HG02588 (cell line): ENCODE data around the gene BCAT1.
"Not testable (repeated sequence)": the region's sequence is repeated elsewhere in the genome, so short reads cannot be mapped to it uniquely, and the experiment has no call there.

Experiments
- ATAC-seq: cut with Tn5 transposase; IDR thresholded peaks from one replicate; pipeline ENCODE4 v1.9.1; 2021; ENCODE audit warnings: mild to moderate bottlenecking, moderate library complexity; ENCODE audit not compliant: unreplicated experiment

The BCAT1 gene

GRCh38 chr12:24960222-24960855, 11.4 kb upstream of the BCAT1 start:
- ATAC-seq = peak; percentile 70

GRCh38 chr12:24956351-24956750, 7.5 kb upstream of the BCAT1 start:
- ATAC-seq = not testable (repeated sequence)

- no peak for ATAC-seq
These were observed 7.0 kb upstream of the BCAT1 start for GRCh38 chr12:24955853-24956252.

- no peak for ATAC-seq
These were observed 6.5 kb upstream of the BCAT1 start for GRCh38 chr12:24955389-24955788.

GRCh38 chr12:24954261-24954660, 5.4 kb upstream of the BCAT1 start:
- no peak for ATAC-seq

GRCh38 chr12:24952389-24952788, 3.5 kb upstream of the BCAT1 start:
- ATAC-seq = no peak

- ATAC-seq = peak; percentile 31
These were observed 1.4 kb upstream of the BCAT1 start for GRCh38 chr12:24950231-24950834.

- peak; percentile 38 for ATAC-seq
These were observed 513 bp downstream of the BCAT1 start for GRCh38 chr12:24948420-24948756.

GRCh38 chr12:24947541-24948419, 1.1 kb downstream of the BCAT1 start:
- ATAC-seq = no peak

GRCh38 chr12:24945845-24946244, 3.1 kb downstream of the BCAT1 start:
- no peak for ATAC-seq

- ATAC-seq = no peak
These were observed 3.9 kb downstream of the BCAT1 start for GRCh38 chr12:24945039-24945438.

- no peak for ATAC-seq
These were observed 4.3 kb downstream of the BCAT1 start for GRCh38 chr12:24944601-24944975.

GRCh38 chr12:24943947-24944600, 4.8 kb downstream of the BCAT1 start:
- no peak for ATAC-seq

GRCh38 chr12:24940157-24940556, 8.7 kb downstream of the BCAT1 start:
- ATAC-seq = no peak

GRCh38 chr12:24939551-24939950, 9.3 kb downstream of the BCAT1 start:
- not testable (repeated sequence) for ATAC-seq

GRCh38 chr12:24938341-24938740, 10.6 kb downstream of the BCAT1 start:
- no peak for ATAC-seq

- ATAC-seq = no peak
These were observed 11.2 kb downstream of the BCAT1 start for GRCh38 chr12:24937553-24938244.

- no peak for ATAC-seq
These were observed 15.1 kb downstream of the BCAT1 start for GRCh38 chr12:24933694-24934407.

GRCh38 chr12:24931666-24932405, 17.1 kb downstream of the BCAT1 start:
- peak; percentile 93 for ATAC-seq

GRCh38 chr12:24929953-24930352, 18.9 kb downstream of the BCAT1 start:
- ATAC-seq = no peak
